Adipose tissue (tissue), 3 donors: ENCODE measurements around the gene CGNL1. TPM values are rescaled to one million over a fixed set of nuclear protein-coding genes. Genes with fewer than 3 reads are reported as not detected.

ENCODE experiments used
- H3K27ac ChIP-seq: one replicate; pipeline ENCODE4 v1.5.1; 2013; ENCODE audit warnings: low read depth, low read length
- WGBS, 3 donors: extraction: QIAGEN DNeasy Blood & Tissue Kit; methylation state at CpG; one replicate each; pipeline ENCODE4 v1.1.7; 2013; 5-methylcytosine and 5-hydroxymethylcytosine counted together
- polyA plus RNA-seq, 3 donors: library from polyadenylated mRNA; stranded (reverse); fragments of 200-250 nt; gene quantifications; one replicate each; pipeline ENCODE4 v1.2.3, GENCODE V29; 2013
- donor health status: healthy with polysubstance abuse.
- donor health status: Bipolar disorder and iron deficiency.
- donor health status: healthy.

The CGNL1 gene
- polyA plus RNA-seq, 3 donors = 2.2 to 12.9 (median 10.3) TPM

- WGBS, 3 donors = 74 to 86% (median 77%) methylated on average over 7 of the region's 7 CpGs
- no peak overlapping the region for H3K27ac ChIP-seq
These were observed 29.9 kb downstream of the CGNL1 start for GRCh38 chr15:57406062-57406772.

- WGBS, 3 donors = 31 to 53% (median 43%) methylated on average over 3 of the region's 3 CpGs
These were observed 34.1 kb downstream of the CGNL1 start for GRCh38 chr15:57410373-57410772.

GRCh38 chr15:57411945-57412768 lies 35.9 kb downstream of the CGNL1 start:
- H3K27ac ChIP-seq = no peak overlapping the region
- WGBS, 3 donors = 80 to 87% (median 83%) methylated on average over 12 of the region's 12 CpGs

More at GRCh38 chr15:57410373-57410772, 34.1 kb downstream of the CGNL1 start:
- H3K27ac ChIP-seq = no peak overlapping the region

- no peak overlapping the region for H3K27ac ChIP-seq
- 77 to 90% (median 83%) methylated on average over 7 of the region's 7 CpGs for WGBS, 3 donors
These were observed 39.3 kb downstream of the CGNL1 start for GRCh38 chr15:57415602-57416001.

- no peak overlapping the region for H3K27ac ChIP-seq
- WGBS, 3 donors = 87 to 99% (median 96%) methylated on average over 13 of the region's 13 CpGs
These were observed 42.3 kb downstream of the CGNL1 start for GRCh38 chr15:57418635-57419034.

- H3K27ac ChIP-seq = no peak overlapping the region
- 80 to 93% (median 90%) methylated on average over 2 of the region's 2 CpGs for WGBS, 3 donors
These were observed 43.0 kb downstream of the CGNL1 start for GRCh38 chr15:57419335-57419734.

- no peak overlapping the region for H3K27ac ChIP-seq
- WGBS, 3 donors = 92 to 96% (median 92%) methylated on average over 3 of the region's 3 CpGs
These were observed 44.8 kb downstream of the CGNL1 start for GRCh38 chr15:57421110-57421509.

GRCh38 chr15:57421551-57421950 lies 45.2 kb downstream of the CGNL1 start:
- WGBS, 3 donors = 63 to 73% (median 70%) methylated on average over 6 of the region's 6 CpGs
- no peak overlapping the region for H3K27ac ChIP-seq

GRCh38 chr15:57422113-57422754 lies 45.9 kb downstream of the CGNL1 start:
- 50 to 90% (median 77%) methylated on average over 2 of the region's 2 CpGs for WGBS, 3 donors
- no peak overlapping the region for H3K27ac ChIP-seq

- 88 to 93% (median 91%) methylated on average over 15 of the region's 15 CpGs for WGBS, 3 donors
- H3K27ac ChIP-seq = no peak overlapping the region
These were observed 47.4 kb downstream of the CGNL1 start for GRCh38 chr15:57423599-57424140.

- no peak overlapping the region for H3K27ac ChIP-seq
- WGBS, 3 donors = 79 to 83% (median 82%) methylated on average over 6 of the region's 6 CpGs
These were observed 48.5 kb downstream of the CGNL1 start for GRCh38 chr15:57424628-57425405.

- no peak overlapping the region for H3K27ac ChIP-seq
- WGBS, 3 donors = 50 to 63% (median 59%) methylated on average over 2 to 3 of the region's 3 CpGs
These were observed 49.5 kb downstream of the CGNL1 start for GRCh38 chr15:57425842-57426241.

- H3K27ac ChIP-seq = no peak overlapping the region
- 51 to 64% (median 62%) methylated on average over 9 of the region's 9 CpGs for WGBS, 3 donors
These were observed 51.1 kb downstream of the CGNL1 start for GRCh38 chr15:57427367-57427821.

- WGBS, 3 donors = 60 to 62% (median 61%) methylated on average over 12 of the region's 12 CpGs
- no peak overlapping the region for H3K27ac ChIP-seq
These were observed 55.9 kb downstream of the CGNL1 start for GRCh38 chr15:57432141-57432741.

GRCh38 chr15:57436166-57436565 lies 59.9 kb downstream of the CGNL1 start:
- no peak overlapping the region for H3K27ac ChIP-seq
- 86 to 100% (median 97%) methylated on average over 1 of the region's 1 CpG for WGBS, 3 donors

GRCh38 chr15:57436961-57437360 lies 60.7 kb downstream of the CGNL1 start:
- 48 to 59% (median 59%) methylated on average over 2 of the region's 2 CpGs for WGBS, 3 donors
- no peak overlapping the region for H3K27ac ChIP-seq

GRCh38 chr15:57437564-57437963 lies 61.3 kb downstream of the CGNL1 start:
- 85 to 92% (median 86%) methylated on average over 3 of the region's 3 CpGs for WGBS, 3 donors
- H3K27ac ChIP-seq = no peak overlapping the region

- 84 to 95% (median 92%) methylated on average over 6 of the region's 6 CpGs for WGBS, 3 donors
- no peak overlapping the region for H3K27ac ChIP-seq
These were observed 61.9 kb downstream of the CGNL1 start for GRCh38 chr15:57438166-57438565.
